Measurements from ENCODE around the gene TM9SF2.

DNA sequence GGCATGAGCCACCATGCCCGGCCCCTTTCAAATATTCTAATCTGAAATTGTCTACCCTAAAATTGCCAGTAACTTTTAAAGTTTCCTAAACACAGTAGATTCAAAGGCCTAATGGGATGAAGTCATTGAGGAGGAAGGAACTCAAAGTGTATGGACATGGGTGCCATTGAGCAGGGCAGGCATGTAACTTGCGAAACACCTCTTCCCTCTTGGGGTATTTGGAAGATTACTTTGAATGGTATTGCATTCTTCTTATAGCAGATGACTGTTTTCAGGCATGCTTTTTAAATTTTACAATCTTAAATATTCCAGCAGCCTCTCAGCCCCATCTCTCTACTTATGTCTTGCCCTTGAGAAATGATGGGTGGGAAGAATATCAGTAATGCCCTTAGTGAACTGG lies 21.0 kb downstream of the TM9SF2 start:
- TF ChIP-seq CTCF (IDR thresholded peaks at IDR 0.05; ENCODE audit: insufficient read depth, low read length), result no peak
- no peak for TF ChIP-seq POLR2AphosphoS5 (IDR thresholded peaks at IDR 0.05; ENCODE audit: low read depth)
- no peak for TF ChIP-seq SPI1 (IDR thresholded peaks at IDR 0.05; ENCODE audit: borderline replicate concordance, low read depth)
- TF ChIP-seq REST (IDR thresholded peaks at IDR 0.05; ENCODE audit: insufficient replicate concordance, low read depth), result no peak
- TF ChIP-seq GABPA (IDR thresholded peaks at IDR 0.05; ENCODE audit: low read depth), result no peak

Measured in HL-60 (cell line).